ENCODE data around the gene CLDN34. TPM values are rescaled to one million over a fixed set of nuclear protein-coding genes. Genes with fewer than 3 reads are reported as not detected.

CLDN34 gene
- total and polyA plus RNA-seq, 2 donors (not counting 1 experiment from before 2014, with no cell fraction given): not detected

- WGBS (ENCODE audit: insufficient coverage): no CpG with 5 or more reads among the region's 1 CpG
- Histone ChIP-seq H4K20me1 (ENCODE audit: control insufficient read depth, insufficient read depth, low read length, poor library complexity, severe bottlenecking) (no peaks in the 10 kb centered on the region), H3K4me2 (replicated peaks; ENCODE audit: low read depth, low read length, poor library complexity, severe bottlenecking) (no peak overlapping the region), H3K27ac (ENCODE audit: low read length in 2 of 2) (no peak overlapping the region), H2AFZ (ENCODE audit: insufficient read depth, low read depth, low read length, poor library complexity, severe bottlenecking) (no peak overlapping the region), H3K9ac (ENCODE audit: low read length) (no peak overlapping the region), H3K79me2 (ENCODE audit: control insufficient read depth, insufficient read depth, low read length) (no peaks in the 10 kb centered on the region), H3K4me1 (ENCODE audit: control insufficient read depth in 2 of 2, insufficient read depth in 2 of 2, low read length in 2 of 2) (no peaks in the 10 kb centered on the region), H3K4me3 (ENCODE audit: control extremely low read depth in 1 of 5, extremely low read depth in 1 of 5, insufficient read depth in 1 of 5, low read depth in 2 of 5, low read length in 4 of 5) (no peak overlapping the region), H3K36me3 (replicated peaks in 1 of 2; ENCODE audit: control extremely low read depth in 1 of 2, control insufficient read depth in 1 of 2, extremely low read depth in 1 of 2, insufficient read depth in 2 of 2, low read length in 1 of 2) (no peaks in the 10 kb centered on the region), H3K9me3 (ENCODE audit: control extremely low read depth in 1 of 3, control insufficient read depth in 2 of 3, insufficient read depth in 1 of 3, low read length in 2 of 3) (peaks cover 0 to 27% (median 21%) of the 10 kb centered on the region in 3 donors), H3K27me3 (replicated peaks in 1 of 4; ENCODE audit: control extremely low read depth in 1 of 4, control insufficient read depth in 3 of 4, insufficient read depth in 4 of 4, low read length in 3 of 4) (no peaks in the 10 kb centered on the region)
- CTCF ChIA-PET: no interaction called here
- H3K27ac Mint-ChIP-seq: no peak overlapping the region
- H3K9me3 Mint-ChIP-seq (ENCODE audit: insufficient read depth): no peaks in the 10 kb centered on the region
- H3K4me3 Mint-ChIP-seq: no peak overlapping the region
- TF ChIP-seq CTCF (IDR thresholded peaks at IDR 0.05) (no peak), EZH2 (IDR thresholded peaks at IDR 0.05; ENCODE audit: borderline replicate concordance, insufficient read depth, low read depth, low read length, poor library complexity, severe bottlenecking) (no peak)
- no peak for ATAC-seq (ENCODE audit: low read depth)
- POLR2A ChIA-PET: interaction anchor here (0.6 kb wide), 1 partner anchor 11 kb away, joined by 17 read pairs; no protein-coding TSS in a partner anchor
- no peaks in the 10 kb centered on the region for H3K4me1 Mint-ChIP-seq
- DNase-seq: no peak
- intact Hi-C loops (cut with micrococcal nuclease): no loop called here
- no peaks in the 10 kb centered on the region for H3K27me3 Mint-ChIP-seq
Observed at GRCh38 chrX:9952300-9952699, 14.9 kb upstream of the CLDN34 start.

GRCh38 chrX:9953396-9953795 lies 13.8 kb upstream of the CLDN34 start:
- H3K9ac ChIP-seq (ENCODE audit: low read length): no peak overlapping the region
- H4K20me1 ChIP-seq (ENCODE audit: control insufficient read depth, insufficient read depth, low read length, poor library complexity, severe bottlenecking): no peaks in the 10 kb centered on the region
- ATAC-seq (ENCODE audit: low read depth) (no peak), DNase-seq (peak; percentile 17)
- no peaks in the 10 kb centered on the region for H3K79me2 ChIP-seq (ENCODE audit: control insufficient read depth, insufficient read depth, low read length)
- H3K9me3 ChIP-seq (ENCODE audit: control extremely low read depth in 1 of 3, control insufficient read depth in 2 of 3, insufficient read depth in 1 of 3, low read length in 2 of 3): peaks cover 0 to 27% (median 21%) of the 10 kb centered on the region in 3 donors
- no CpG with 5 or more reads among the region's 2 CpGs for WGBS (ENCODE audit: insufficient coverage)
- peak overlapping the region in 1 of 2 donors; percentile 34 for H3K27ac ChIP-seq (ENCODE audit: low read length in 2 of 2)
- POLR2A ChIA-PET: no interaction called here
- H3K27me3 Mint-ChIP-seq: no peaks in the 10 kb centered on the region
- TF ChIP-seq CTCF (IDR thresholded peaks at IDR 0.05): no peak
- no peak for TF ChIP-seq EZH2 (IDR thresholded peaks at IDR 0.05; ENCODE audit: borderline replicate concordance, insufficient read depth, low read depth, low read length, poor library complexity, severe bottlenecking)
- no peaks in the 10 kb centered on the region for H3K36me3 ChIP-seq (replicated peaks in 1 of 2; ENCODE audit: control extremely low read depth in 1 of 2, control insufficient read depth in 1 of 2, extremely low read depth in 1 of 2, insufficient read depth in 2 of 2, low read length in 1 of 2)
- intact Hi-C loops (cut with micrococcal nuclease): no loop called here
- H3K4me1 Mint-ChIP-seq: peaks cover 2% of the 10 kb centered on the region
- no peak overlapping the region for H3K27ac Mint-ChIP-seq
- H2AFZ ChIP-seq (ENCODE audit: insufficient read depth, low read depth, low read length, poor library complexity, severe bottlenecking): no peak overlapping the region
- CTCF ChIA-PET: no interaction called here
- no peaks in the 10 kb centered on the region for H3K9me3 Mint-ChIP-seq (ENCODE audit: insufficient read depth)
- H3K4me1 ChIP-seq (ENCODE audit: control insufficient read depth in 2 of 2, insufficient read depth in 2 of 2, low read length in 2 of 2): peaks cover 1 to 2% of the 10 kb centered on the region in 2 donors
- no peak overlapping the region for H3K4me3 ChIP-seq (ENCODE audit: control extremely low read depth in 1 of 5, extremely low read depth in 1 of 5, insufficient read depth in 1 of 5, low read depth in 2 of 5, low read length in 4 of 5)
- H3K4me2 ChIP-seq (replicated peaks; ENCODE audit: low read depth, low read length, poor library complexity, severe bottlenecking): no peak overlapping the region
- no peaks in the 10 kb centered on the region for H3K27me3 ChIP-seq (replicated peaks in 1 of 4; ENCODE audit: control extremely low read depth in 1 of 4, control insufficient read depth in 3 of 4, insufficient read depth in 4 of 4, low read length in 3 of 4)
- H3K4me3 Mint-ChIP-seq: no peak overlapping the region
